ENCODE measurements around the gene SPSB4.

DNA sequence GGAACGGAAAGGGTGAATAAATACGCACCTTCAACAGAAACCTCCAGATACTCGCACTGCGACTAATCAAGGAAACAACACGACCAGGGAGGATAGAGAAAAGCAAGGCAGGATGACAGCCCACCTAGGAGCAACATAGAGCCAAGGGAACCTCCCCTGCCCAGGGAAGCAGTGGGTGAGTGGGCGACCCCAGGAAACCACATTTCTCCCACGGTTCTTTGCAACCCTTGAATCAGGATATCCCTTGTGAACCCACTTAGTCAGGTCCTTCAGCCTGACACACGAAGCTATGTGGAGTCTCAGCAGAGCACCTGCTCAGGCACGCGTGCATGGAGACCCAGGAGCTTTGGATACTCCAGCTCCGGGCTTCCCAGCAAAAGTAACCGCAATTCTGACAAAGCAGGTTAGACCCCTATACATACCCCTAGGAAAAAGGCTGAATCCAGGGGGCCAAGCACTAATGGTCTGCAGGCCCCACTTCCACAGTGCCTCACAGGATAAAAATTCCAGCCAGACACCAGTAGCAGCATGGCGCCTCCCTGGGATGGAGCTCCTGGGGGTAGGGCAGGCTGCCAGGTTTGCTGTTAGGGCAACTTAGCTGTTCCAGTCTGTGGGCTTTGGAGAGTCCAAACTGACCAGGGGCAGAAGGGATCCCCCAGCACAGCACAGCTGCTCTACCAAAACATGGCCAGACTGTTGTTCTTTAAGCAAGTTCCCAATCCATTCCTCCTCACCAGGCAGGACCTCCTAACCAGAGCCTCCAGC, 142.1 kb downstream of the SPSB4 start:
- TF ChIP-seq TOX (CRISPR knock-in tag; IDR thresholded peaks at IDR 0.05; ENCODE audit: borderline replicate concordance) (no peak), CREB5 (CRISPR knock-in tag; IDR thresholded peaks at IDR 0.05; ENCODE audit: low read depth) (no peak), ZFP30 (CRISPR knock-in tag; IDR thresholded peaks at IDR 0.05) (no peak), ZNF70 (CRISPR knock-in tag; IDR thresholded peaks at IDR 0.05) (no peak), ISL1 (CRISPR knock-in tag; IDR thresholded peaks at IDR 0.05) (no peak), ZFP3 (CRISPR knock-in tag; IDR thresholded peaks at IDR 0.05) (no peak), RARB (CRISPR knock-in tag; IDR thresholded peaks at IDR 0.05) (no peak), ZNF8 (CRISPR knock-in tag; IDR thresholded peaks at IDR 0.05) (no peak), ARNTL (CRISPR knock-in tag; IDR thresholded peaks at IDR 0.05; ENCODE audit: borderline replicate concordance, low read depth) (no peak), BACH2 (CRISPR knock-in tag; IDR thresholded peaks at IDR 0.05; ENCODE audit: borderline replicate concordance) (no peak), PPARA (CRISPR knock-in tag; IDR thresholded peaks at IDR 0.05; ENCODE audit: borderline replicate concordance) (no peak), ZC3H10 (CRISPR knock-in tag; IDR thresholded peaks at IDR 0.05) (no peak)
- TF ChIP-seq, protein P1, sequence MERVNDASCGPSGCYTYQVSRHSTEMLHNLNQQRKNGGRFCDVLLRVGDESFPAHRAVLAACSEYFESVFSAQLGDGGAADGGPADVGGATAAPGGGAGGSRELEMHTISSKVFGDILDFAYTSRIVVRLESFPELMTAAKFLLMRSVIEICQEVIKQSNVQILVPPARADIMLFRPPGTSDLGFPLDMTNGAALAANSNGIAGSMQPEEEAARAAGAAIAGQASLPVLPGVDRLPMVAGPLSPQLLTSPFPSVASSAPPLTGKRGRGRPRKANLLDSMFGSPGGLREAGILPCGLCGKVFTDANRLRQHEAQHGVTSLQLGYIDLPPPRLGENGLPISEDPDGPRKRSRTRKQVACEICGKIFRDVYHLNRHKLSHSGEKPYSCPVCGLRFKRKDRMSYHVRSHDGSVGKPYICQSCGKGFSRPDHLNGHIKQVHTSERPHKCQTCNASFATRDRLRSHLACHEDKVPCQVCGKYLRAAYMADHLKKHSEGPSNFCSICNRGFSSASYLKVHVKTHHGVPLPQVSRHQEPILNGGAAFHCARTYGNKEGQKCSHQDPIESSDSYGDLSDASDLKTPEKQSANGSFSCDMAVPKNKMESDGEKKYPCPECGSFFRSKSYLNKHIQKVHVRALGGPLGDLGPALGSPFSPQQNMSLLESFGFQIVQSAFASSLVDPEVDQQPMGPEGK (CRISPR knock-in tag; IDR thresholded peaks at IDR 0.05; ENCODE audit: borderline replicate concordance): no peak
